NOMO-1 treated with dmso at 0.1 percent for 144 hours (cell line): ENCODE measurements around the gene L3MBTL2.
"Not testable (repeated sequence)": the region's sequence is repeated elsewhere in the genome, so short reads cannot be mapped to it uniquely, and the experiment has no call there.

ENCODE experiments used
- DNase-seq: peaks from one replicate; lab custom pipeline; 2025; ENCODE audit not compliant: unreplicated experiment; lab: John Stamatoyannopoulos, UW

The L3MBTL2 gene

DNA sequence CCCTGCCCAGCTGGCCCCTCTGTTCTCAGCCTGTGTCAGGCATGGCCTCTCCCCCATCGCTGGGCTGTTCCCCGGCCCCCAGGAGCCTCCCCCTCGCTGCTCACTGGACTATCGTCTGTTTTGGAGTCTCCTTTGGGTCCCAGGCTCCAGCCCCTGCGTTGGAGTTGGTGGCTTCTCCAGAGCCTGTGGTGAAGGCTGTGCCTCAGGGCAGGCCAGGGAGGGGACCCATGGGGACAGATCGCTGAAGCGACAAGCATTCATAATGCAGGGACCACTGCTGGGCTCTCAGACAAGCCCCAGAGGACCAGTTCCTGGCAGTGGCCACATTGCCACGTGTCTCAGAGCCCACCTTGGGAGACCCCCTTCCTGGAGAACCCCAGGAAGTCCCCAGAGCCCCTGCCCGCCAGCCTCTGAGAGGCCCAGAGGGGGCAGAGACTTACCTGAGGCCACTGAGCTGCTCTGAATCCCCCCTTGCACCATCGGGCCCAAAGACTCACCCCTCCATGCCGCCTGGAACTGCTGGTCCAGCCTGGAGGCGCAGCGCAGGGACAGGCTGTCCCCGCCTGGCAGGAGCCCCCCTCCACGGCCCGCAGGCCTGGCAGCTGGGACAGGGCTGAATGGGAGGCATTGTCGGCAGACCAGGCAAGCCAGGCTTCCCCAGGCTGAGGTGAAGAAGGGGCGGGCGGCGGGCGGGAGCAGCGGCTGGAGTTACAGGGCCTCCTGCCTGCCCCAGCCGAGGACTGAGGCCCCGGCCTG lies 35.4 kb downstream of the L3MBTL2 start, which contains the start of gene CHADL:
CHADL (minus strand) TSS at position 555 of the 756 bp plus-strand sequence; CDS start at position 505, 50 bp downstream.
- DNase-seq, result no peak

DNA sequence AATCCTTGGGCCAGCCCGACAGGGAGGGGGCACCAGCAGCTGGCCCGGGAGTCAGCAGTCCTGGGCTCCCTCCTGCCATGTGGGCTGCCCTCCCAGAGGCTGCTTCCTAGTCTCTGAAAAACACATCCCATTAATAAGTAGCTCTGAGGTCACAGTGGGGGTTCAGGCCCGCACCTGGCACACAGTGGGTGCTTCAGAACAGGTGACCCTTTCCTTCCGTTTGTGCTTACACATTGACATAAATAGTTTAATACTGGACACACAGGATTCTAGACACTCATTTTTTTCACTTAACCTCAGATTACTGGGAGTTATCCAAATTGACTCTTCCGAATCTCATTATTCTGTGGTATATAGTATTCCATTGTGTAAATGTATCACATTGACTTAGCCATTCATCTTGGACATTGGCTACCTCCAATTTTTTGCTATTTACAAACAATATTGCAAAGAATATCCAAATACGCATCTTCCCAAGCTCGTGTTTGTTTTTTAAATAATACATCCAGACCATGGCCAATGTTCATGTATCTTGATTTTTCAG lies 36.1 kb downstream of the L3MBTL2 start:
- no peak for DNase-seq

- DNase-seq, result no peak
Measured at GRCh38 chr22:41242396-41243117, 37.4 kb downstream of the L3MBTL2 start.

DNA sequence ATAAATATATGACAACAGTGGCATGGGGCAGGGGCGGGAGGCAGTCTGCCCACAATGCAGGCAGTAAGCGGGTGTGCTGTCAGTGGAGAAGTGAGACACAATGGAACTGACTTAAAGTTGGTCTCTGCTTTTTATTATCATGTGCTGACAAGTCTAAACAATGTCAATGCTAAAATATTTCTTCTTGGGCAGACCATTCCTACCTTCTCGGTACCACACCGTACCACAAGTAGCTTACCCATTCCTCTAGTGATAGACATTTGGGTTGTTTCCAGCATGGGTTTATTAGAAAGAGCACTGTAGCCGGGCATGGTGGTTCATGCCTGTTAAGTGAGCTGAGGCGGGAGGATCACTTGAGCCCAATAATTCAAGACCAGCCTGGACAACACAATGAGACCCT lies 38.2 kb downstream of the L3MBTL2 start:
- DNase-seq, result no peak

DNA sequence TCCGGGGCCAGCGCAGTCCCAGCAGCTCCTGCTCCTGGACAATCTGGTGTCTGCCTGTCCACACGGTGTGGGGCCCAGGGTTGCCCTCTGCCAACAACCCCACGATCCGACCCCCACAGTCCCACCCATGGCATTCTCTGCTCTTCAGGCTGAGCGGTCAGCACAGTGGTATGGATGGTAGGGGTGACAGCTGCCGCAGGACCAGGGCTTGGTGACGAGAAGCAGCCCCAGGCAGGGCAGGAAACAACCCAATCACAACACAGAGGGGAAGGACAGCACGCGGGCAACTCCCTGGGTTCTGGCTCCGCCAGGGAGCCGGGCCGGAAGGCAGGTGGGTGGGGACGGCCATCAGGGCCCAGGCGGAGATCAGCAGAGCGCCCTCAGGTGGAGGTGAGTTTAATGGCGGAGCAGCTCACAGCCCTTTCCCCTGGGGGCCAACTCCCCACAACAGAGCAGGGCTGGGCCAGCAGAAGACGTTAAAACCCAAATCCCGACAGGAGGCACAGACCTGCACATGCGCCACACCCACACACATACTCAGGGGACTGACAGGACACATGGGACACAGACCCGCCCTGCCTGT lies 40.9 kb downstream of the L3MBTL2 start:
- no peak for DNase-seq

DNA sequence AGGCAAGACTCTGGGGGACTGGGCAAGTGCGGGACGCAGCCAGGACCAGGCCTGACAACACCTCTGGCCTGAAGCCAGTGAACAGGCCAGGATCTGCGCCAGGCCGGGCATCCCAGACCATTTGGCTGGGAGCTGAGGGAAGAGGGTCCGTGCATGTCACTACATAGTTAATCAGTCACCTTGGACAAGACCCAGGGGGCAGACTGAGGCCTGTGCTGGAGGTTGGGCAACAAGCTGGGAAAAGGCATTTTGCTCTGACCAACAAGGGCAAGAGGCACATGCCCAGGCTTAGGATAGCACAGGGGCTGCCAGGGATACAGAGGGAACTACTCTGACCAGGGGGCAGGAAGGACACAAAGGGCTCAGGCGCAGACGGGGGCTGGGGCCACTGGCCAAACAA lies 42.6 kb downstream of the L3MBTL2 start:
- DNase-seq, result no peak

- no peak for DNase-seq
Measured at GRCh38 chr22:41248314-41248713, 43.2 kb downstream of the L3MBTL2 start.

GRCh38 chr22:41248758-41249157 lies 43.6 kb downstream of the L3MBTL2 start:
- no peak for DNase-seq

GRCh38 chr22:41249442-41249841 lies 44.3 kb downstream of the L3MBTL2 start:
- DNase-seq, result no peak

DNA sequence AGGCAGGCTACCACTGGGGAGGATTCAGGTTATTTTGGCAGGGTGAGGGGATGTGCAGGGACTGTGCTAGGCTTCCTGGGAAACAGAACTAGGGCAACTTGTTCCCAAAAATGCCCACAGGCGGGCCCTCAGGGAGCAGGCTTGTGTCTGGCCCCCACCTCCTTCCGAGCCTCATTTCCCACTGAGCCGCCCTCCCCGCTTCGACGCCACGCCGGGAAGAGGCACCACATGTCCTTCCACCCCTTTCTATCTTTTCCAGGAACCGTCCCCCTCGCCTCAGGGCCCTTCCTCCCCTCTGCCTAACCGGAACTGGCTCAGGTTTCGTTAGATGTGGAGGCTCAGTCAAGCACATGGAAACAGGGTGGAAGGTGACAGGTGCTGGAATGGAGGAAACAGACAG lies 45.0 kb downstream of the L3MBTL2 start:
- DNase-seq, result no peak

GRCh38 chr22:41252365-41252764 lies 47.3 kb downstream of the L3MBTL2 start:
- no peak for DNase-seq

- DNase-seq, result no peak
Measured at GRCh38 chr22:41254230-41254629, 49.1 kb downstream of the L3MBTL2 start.

DNA sequence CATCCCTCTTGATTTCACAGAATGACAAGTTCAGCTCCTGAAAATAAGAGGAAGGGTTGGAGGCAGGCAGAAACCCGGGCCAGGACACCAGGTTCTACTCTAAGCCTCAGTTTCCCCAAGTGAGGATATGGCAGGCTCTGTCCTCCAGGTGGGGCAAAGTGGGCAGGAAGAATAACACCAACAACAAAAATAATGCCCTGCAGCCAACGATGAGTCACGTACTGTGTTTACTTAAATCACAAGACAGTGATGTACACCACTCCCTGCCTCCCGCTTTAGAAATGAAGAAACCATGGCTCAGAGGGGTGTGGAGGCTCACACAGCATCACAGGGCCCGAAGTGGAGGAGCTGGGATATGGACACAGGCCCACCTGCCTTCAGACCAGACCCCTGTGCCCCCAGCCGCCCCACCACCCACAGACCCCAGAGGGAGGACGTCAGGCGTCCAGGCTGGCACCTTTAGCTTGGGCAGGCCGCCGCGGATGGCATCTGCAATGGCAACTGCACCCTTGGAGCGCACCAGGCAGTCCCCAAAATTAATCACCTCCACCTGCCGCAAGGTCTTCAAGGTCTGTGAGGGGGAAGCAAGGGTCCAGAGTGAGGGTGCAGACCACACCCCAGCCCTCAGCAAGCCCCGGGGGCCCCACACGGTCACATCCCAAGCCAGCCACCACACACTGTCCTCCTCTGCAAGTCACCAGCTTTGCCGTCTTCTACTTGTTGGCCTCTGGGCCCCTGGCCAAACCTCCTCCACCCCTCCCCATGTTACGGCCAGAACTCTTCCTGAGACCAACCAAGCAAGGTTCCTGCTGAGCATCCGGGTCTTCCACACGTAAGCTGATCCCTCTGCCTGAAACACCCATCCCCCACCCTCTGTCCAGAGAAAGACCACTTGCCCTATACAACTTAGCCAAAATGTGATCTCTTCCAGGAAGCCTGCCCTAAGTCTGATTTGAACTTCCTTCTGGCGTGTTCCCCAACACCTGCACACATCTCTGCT lies 51.4 kb downstream of the L3MBTL2 start:
- DNase-seq, result no peak

- DNase-seq, result no peak
Measured at GRCh38 chr22:41257696-41258095, 52.6 kb downstream of the L3MBTL2 start.

GRCh38 chr22:41259756-41260155 lies 54.6 kb downstream of the L3MBTL2 start:
- DNase-seq, result not testable (repeated sequence)

GRCh38 chr22:41260871-41261270 lies 55.8 kb downstream of the L3MBTL2 start:
- no peak for DNase-seq

DNA sequence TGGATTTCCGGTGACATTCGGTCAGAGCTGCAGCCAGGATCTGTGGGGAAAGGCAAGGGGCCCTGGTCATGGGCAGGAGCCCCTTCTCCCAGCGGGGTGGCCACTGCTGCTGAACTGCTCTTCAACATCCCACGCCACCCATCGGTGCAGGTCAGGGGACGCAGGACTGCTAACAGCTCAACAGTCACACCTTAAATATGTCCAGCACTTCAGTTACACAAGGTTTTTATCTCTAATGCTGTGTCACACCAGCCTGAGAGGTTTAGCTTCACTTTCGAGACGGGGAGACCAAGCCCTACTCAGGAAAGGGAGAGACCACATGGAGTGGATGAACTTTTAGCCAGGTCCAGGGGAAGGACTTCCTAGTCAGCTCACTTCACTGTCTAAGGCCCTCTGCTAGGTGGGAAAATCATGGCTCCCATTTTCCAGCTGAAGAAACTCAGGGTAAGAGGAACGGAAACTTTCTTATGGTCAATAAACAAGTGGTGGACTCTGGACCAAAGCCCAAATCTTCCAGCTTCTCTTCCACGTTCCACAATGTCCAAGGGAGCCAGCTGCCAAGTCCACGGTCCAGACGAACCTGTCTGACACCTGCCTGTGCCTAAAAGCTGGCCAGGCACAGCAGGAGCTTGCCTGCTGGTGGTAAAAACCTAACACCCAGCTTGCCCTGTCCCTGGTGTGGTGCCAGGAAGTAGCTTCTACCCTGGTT lies 56.6 kb downstream of the L3MBTL2 start:
- no peak for DNase-seq

GRCh38 chr22:41262250-41262765 lies 57.2 kb downstream of the L3MBTL2 start:
- no peak for DNase-seq

GRCh38 chr22:41263704-41264103 lies 58.6 kb downstream of the L3MBTL2 start:
- DNase-seq, result no peak
